KMS-11 (cell line): ENCODE measurements around the gene MICA.
"Not testable (repeated sequence)": the region's sequence is repeated elsewhere in the genome, so short reads cannot be mapped to it uniquely, and the experiment has no call there.

Experiments
- H2AFZ ChIP-seq: fragments of 200-600 bp; sonication (generic); 2 replicates; pipeline ENCODE4 v1.6.1; 2016; ENCODE audit warnings: antibody characterized with exemption, mixed run types, low read depth
- H3K27ac ChIP-seq: fragments of 200-600 bp; sonication (generic); 2 replicates; pipeline ENCODE4 v1.6.1; 2016; ENCODE audit warnings: mild to moderate bottlenecking, mixed run types
- H3K27me3 ChIP-seq: fragments of 200-600 bp; sonication (generic); 2 replicates; pipeline ENCODE4 v1.6.1; 2017; ENCODE audit warnings: mild to moderate bottlenecking, low read depth, mixed run types, moderate library complexity; ENCODE audit not compliant: insufficient read depth
- H3K36me3 ChIP-seq: fragments of 200-600 bp; sonication (generic); 2 replicates; pipeline ENCODE4 v1.6.1; 2017; ENCODE audit warnings: mild to moderate bottlenecking, mixed run types; ENCODE audit not compliant: insufficient read depth
- H3K4me1 ChIP-seq: fragments of 200-600 bp; sonication (generic); 2 replicates; pipeline ENCODE4 v1.6.1; 2016; ENCODE audit warnings: mild to moderate bottlenecking, low read depth, mixed run types; ENCODE audit not compliant: poor library complexity, severe bottlenecking
- H3K4me2 ChIP-seq: fragments of 200-600 bp; sonication (generic); 2 replicates; pipeline ENCODE4 v1.7.0; 2016; ENCODE audit warnings: mild to moderate bottlenecking, mixed run types
- H3K4me3 ChIP-seq: fragments of 200-600 bp; sonication (generic); IDR thresholded peaks from 2 replicates; pipeline ENCODE4 v1.6.1; 2017; ENCODE audit warnings: low read depth, low read length, mixed read lengths; ENCODE audit not compliant: insufficient read depth
- H3K79me2 ChIP-seq: fragments of 200-600 bp; sonication (generic); 2 replicates; pipeline ENCODE4 v1.6.1; 2016; ENCODE audit warnings: low read depth, mixed run types; ENCODE audit not compliant: insufficient read depth
- H3K9ac ChIP-seq: fragments of 200-600 bp; sonication (generic); 2 replicates; pipeline ENCODE4 v1.6.1; 2016; ENCODE audit warnings: mild to moderate bottlenecking, mixed run types
- H4K20me1 ChIP-seq: fragments of 200-600 bp; sonication (generic); 2 replicates; pipeline ENCODE4 v1.6.1; 2016; ENCODE audit warnings: mild to moderate bottlenecking, mixed run types; ENCODE audit not compliant: insufficient read depth
- TF ChIP-seq, protein P1 (sequence below): fragments of 200-600 bp; sonication (generic); conservative IDR thresholded peaks from 2 replicates; pipeline ENCODE4 v1.6.1; 2017; ENCODE audit warnings: low read depth, mild to moderate bottlenecking, antibody characterized with exemption, low read length, moderate library complexity, mixed read lengths

MICA gene

DNA sequence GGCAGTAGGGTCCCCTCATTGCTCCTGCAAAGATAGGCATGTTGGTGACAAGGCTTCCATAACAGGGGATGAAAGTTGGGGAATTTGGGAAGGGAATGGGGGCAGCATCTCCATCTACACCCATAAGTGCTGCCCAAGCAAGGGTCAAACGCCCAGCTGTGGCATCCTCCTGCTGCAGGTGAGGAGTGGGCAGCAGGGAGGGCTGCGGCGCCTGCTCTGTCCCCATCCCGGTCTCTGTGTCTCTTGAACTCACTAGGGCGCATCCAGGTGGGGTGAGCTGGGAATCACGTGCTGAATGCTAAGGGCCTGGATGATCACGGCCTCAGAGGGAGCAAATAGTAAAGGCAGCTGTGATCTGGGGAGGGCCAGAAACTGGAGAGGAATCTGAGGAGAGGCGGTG, 9.1 kb downstream of the MICA start:
- no peak overlapping the region for H2AFZ ChIP-seq
- H3K36me3 ChIP-seq = no peaks in the 10 kb centered on the region
- H3K4me3 ChIP-seq = no peak overlapping the region
- H3K4me1 ChIP-seq = no peaks in the 10 kb centered on the region
- H4K20me1 ChIP-seq = no peaks in the 10 kb centered on the region
- TF ChIP-seq, protein P1, sequence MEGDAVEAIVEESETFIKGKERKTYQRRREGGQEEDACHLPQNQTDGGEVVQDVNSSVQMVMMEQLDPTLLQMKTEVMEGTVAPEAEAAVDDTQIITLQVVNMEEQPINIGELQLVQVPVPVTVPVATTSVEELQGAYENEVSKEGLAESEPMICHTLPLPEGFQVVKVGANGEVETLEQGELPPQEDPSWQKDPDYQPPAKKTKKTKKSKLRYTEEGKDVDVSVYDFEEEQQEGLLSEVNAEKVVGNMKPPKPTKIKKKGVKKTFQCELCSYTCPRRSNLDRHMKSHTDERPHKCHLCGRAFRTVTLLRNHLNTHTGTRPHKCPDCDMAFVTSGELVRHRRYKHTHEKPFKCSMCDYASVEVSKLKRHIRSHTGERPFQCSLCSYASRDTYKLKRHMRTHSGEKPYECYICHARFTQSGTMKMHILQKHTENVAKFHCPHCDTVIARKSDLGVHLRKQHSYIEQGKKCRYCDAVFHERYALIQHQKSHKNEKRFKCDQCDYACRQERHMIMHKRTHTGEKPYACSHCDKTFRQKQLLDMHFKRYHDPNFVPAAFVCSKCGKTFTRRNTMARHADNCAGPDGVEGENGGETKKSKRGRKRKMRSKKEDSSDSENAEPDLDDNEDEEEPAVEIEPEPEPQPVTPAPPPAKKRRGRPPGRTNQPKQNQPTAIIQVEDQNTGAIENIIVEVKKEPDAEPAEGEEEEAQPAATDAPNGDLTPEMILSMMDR = no peak
- no peak overlapping the region for H3K27ac ChIP-seq
- no peaks in the 10 kb centered on the region; the same call in 1 of the 2 replicates for H3K79me2 ChIP-seq
- H3K27me3 ChIP-seq = no peaks in the 10 kb centered on the region
- H3K4me2 ChIP-seq = no peak overlapping the region
- H3K9ac ChIP-seq = no peak overlapping the region

- H3K4me3 ChIP-seq, H3K79me2 ChIP-seq, H3K9ac ChIP-seq, H3K36me3 ChIP-seq, H3K27ac ChIP-seq, H3K27me3 ChIP-seq, H3K4me1 ChIP-seq, H4K20me1 ChIP-seq, H2AFZ ChIP-seq, H3K4me2 ChIP-seq: not testable (repeated sequence)
Measured at GRCh38 chr6:31414148-31414770, 10.9 kb downstream of the MICA start.

- no peak overlapping the region for H3K9ac ChIP-seq
- no peak overlapping the region for H3K4me3 ChIP-seq
- TF ChIP-seq, protein P1 = no peak
- no peak overlapping the region for H3K27ac ChIP-seq
- H3K79me2 ChIP-seq = no peaks in the 10 kb centered on the region
- H3K36me3 ChIP-seq = no peaks in the 10 kb centered on the region
- no peaks in the 10 kb centered on the region for H4K20me1 ChIP-seq
- H3K27me3 ChIP-seq = no peaks in the 10 kb centered on the region
- H3K4me2 ChIP-seq = no peak overlapping the region
- H3K4me1 ChIP-seq = no peaks in the 10 kb centered on the region
- no peak overlapping the region for H2AFZ ChIP-seq
Measured at GRCh38 chr6:31414771-31415265, 11.4 kb downstream of the MICA start.

GRCh38 chr6:31416394-31417014, 13.1 kb downstream of the MICA start:
- no peak overlapping the region for H3K9ac ChIP-seq
- TF ChIP-seq, protein P1 = no peak

DNA sequence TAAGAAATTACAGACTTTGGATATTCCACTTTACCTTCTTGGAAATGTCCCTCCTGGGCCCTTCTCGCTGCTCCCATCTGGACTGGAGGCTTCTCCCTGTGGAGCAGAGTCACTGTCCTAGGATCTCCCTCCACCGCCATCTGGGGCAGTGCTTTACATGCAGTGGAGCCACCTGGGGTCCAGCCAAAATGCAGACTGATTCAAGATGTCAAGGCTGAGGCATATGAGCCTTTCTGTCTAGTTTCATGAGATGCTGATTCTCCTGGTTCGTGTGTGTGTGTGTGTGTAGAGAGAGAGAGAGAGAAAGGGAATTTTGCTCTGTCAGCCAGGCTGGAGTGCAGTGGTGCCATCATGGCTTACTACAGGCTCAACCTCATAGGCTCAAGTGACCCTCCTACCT, 14.9 kb downstream of the MICA start:
- Histone ChIP-seq H4K20me1 (no peaks in the 10 kb centered on the region), H3K9ac (no peak overlapping the region), H3K4me3 (no peak overlapping the region), H3K36me3 (no peaks in the 10 kb centered on the region), H3K79me2 (no peaks in the 10 kb centered on the region), H3K4me2 (no peak overlapping the region), H3K27ac (no peak overlapping the region), H3K27me3 (no peaks in the 10 kb centered on the region), H3K4me1 (no peaks in the 10 kb centered on the region), H2AFZ (no peak overlapping the region)
- TF ChIP-seq, protein P1 = no peak

More at GRCh38 chr6:31416394-31417014, 13.1 kb downstream of the MICA start:
- Histone ChIP-seq H3K79me2 (no peaks in the 10 kb centered on the region), H3K4me2 (no peak overlapping the region), H2AFZ (no peak overlapping the region), H4K20me1 (no peaks in the 10 kb centered on the region), H3K4me1 (no peaks in the 10 kb centered on the region), H3K36me3 (no peaks in the 10 kb centered on the region), H3K27ac (no peak overlapping the region), H3K4me3 (no peak overlapping the region), H3K27me3 (no peaks in the 10 kb centered on the region)
